NB4 (cell line): Measurements from ENCODE around the gene SLMAP.

Experiments used
- CTCF ChIP-seq: IDR thresholded peaks from one replicate; pipeline ENCODE4 v1.5.1; 2012; ENCODE audit warnings: low read depth, low read length
- POLR2A ChIP-seq: IDR thresholded peaks from 2 replicates; pipeline ENCODE4 v1.6.1; 2011; ENCODE audit warnings: mild to moderate bottlenecking; ENCODE audit not compliant: insufficient read length; ENCODE audit errors: extremely low read depth

- TF ChIP-seq CTCF (no peak), POLR2A (no peak)
Measured at GRCh38 chr3:57837686-57838085, 81.6 kb downstream of the SLMAP start.
